Liver (tissue), 2 donors: ENCODE results near the gene SRGAP1.

Source experiments
- TF ChIP-seq, protein P1 (sequence below): IDR thresholded peaks from 2 replicates; pipeline ENCODE4 v1.6.1; 2016; ENCODE audit warnings: antibody characterized with exemption
- TF ChIP-seq, protein P2 (sequence below): fragments of 150-350 bp; IDR thresholded peaks from 2 replicates; pipeline ENCODE4 v1.5.1; 2017; ENCODE audit warnings: improper control_type of control experiment, low read depth, low read length; ENCODE audit not compliant: missing input control
- donor health status: healthy.

DNA sequence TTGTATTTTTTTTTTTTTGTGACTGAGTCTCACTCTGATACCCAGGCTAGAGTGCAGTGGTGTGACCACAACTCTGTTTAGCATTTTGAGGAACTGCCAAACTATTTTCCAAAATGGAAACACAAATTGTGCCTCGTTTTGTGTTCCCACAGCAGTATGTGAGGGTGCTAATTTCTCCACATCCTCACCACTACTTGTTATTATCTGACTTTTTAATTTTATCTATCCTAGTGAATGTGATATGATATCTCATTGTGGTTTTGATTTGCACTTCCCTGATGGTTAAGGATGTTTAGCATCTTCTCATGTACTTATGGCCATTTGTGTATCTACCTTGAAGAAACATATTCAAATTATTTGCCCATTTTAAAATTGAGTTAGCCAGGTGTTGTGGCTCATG is 62.4 kb downstream of the SRGAP1 start:
- TF ChIP-seq, protein P1, sequence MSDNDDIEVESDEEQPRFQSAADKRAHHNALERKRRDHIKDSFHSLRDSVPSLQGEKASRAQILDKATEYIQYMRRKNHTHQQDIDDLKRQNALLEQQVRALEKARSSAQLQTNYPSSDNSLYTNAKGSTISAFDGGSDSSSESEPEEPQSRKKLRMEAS, result no peak
- TF ChIP-seq, protein P2, sequence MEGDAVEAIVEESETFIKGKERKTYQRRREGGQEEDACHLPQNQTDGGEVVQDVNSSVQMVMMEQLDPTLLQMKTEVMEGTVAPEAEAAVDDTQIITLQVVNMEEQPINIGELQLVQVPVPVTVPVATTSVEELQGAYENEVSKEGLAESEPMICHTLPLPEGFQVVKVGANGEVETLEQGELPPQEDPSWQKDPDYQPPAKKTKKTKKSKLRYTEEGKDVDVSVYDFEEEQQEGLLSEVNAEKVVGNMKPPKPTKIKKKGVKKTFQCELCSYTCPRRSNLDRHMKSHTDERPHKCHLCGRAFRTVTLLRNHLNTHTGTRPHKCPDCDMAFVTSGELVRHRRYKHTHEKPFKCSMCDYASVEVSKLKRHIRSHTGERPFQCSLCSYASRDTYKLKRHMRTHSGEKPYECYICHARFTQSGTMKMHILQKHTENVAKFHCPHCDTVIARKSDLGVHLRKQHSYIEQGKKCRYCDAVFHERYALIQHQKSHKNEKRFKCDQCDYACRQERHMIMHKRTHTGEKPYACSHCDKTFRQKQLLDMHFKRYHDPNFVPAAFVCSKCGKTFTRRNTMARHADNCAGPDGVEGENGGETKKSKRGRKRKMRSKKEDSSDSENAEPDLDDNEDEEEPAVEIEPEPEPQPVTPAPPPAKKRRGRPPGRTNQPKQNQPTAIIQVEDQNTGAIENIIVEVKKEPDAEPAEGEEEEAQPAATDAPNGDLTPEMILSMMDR, result no peak
